Measurements from ENCODE around the gene ARMC6. TPM values are rescaled to one million over a fixed set of nuclear protein-coding genes. Genes with fewer than 3 reads are reported as not detected.

The ARMC6 gene
- polyA plus RNA-seq, 1 donor from 2014 or later, result 74.4 TPM

DNA sequence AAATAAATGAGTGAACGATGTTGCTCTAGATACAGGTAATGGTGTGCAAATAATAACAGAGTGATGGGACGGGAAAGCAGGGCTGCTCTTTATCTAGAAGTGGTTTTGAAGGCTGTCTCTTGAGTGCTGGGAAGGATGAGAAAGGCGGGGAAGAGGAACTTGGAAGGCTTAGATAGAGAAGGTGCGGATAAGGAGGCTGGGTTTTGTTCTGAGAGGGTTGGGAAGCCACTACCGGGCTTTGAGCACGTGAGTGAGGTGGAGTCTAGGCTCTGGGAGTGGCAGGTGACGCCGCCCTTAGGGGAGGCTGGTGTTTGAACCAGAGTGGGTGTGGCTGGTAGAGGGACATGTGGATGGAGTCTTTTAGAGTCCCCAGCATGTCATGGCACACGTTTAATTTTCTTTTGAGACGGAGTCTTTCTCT is 811 bp downstream of the ARMC6 start:
- H4K20me1 ChIP-seq (ENCODE audit: insufficient read depth), result no peaks in the 10 kb centered on the region
- H2AFZ ChIP-seq (ENCODE audit: low read depth, low read length), result peak overlapping the region; percentile 69
- H3K4me2 ChIP-seq (ENCODE audit: low read length), result peak overlapping the region; percentile 99
- no peaks in the 10 kb centered on the region for H3K9me3 ChIP-seq (ENCODE audit: low read length)
- H3K9me2 ChIP-seq (ENCODE audit: insufficient read depth, low read length), result no peaks in the 10 kb centered on the region
- H3K9ac ChIP-seq (ENCODE audit: low read length), result peak overlapping the region; percentile 95
- H3K4me3 ChIP-seq (ENCODE audit: low read length), result peak overlapping the region; percentile 88
- no peaks in the 10 kb centered on the region for H3F3A ChIP-seq (ENCODE audit: insufficient read depth, low read length, poor library complexity, severe bottlenecking)
- TF ChIP-seq EZH2 (IDR thresholded peaks at IDR 0.05; ENCODE audit: borderline replicate concordance, insufficient read depth, low read length, poor library complexity, severe bottlenecking), result no peak
- no peak for TF ChIP-seq TAF1 (IDR thresholded peaks at IDR 0.05; ENCODE audit: low read depth)
- no peak for TF ChIP-seq EP300 (conservative IDR thresholded peaks at IDR 0.05; ENCODE audit: poor library complexity, severe bottlenecking)
- no peak for TF ChIP-seq MXI1 (conservative IDR thresholded peaks at IDR 0.05; ENCODE audit: poor library complexity, severe bottlenecking)
- TF ChIP-seq, protein P1, sequence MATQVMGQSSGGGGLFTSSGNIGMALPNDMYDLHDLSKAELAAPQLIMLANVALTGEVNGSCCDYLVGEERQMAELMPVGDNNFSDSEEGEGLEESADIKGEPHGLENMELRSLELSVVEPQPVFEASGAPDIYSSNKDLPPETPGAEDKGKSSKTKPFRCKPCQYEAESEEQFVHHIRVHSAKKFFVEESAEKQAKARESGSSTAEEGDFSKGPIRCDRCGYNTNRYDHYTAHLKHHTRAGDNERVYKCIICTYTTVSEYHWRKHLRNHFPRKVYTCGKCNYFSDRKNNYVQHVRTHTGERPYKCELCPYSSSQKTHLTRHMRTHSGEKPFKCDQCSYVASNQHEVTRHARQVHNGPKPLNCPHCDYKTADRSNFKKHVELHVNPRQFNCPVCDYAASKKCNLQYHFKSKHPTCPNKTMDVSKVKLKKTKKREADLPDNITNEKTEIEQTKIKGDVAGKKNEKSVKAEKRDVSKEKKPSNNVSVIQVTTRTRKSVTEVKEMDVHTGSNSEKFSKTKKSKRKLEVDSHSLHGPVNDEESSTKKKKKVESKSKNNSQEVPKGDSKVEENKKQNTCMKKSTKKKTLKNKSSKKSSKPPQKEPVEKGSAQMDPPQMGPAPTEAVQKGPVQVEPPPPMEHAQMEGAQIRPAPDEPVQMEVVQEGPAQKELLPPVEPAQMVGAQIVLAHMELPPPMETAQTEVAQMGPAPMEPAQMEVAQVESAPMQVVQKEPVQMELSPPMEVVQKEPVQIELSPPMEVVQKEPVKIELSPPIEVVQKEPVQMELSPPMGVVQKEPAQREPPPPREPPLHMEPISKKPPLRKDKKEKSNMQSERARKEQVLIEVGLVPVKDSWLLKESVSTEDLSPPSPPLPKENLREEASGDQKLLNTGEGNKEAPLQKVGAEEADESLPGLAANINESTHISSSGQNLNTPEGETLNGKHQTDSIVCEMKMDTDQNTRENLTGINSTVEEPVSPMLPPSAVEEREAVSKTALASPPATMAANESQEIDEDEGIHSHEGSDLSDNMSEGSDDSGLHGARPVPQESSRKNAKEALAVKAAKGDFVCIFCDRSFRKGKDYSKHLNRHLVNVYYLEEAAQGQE (IDR thresholded peaks at IDR 0.05; ENCODE audit: borderline replicate concordance), result no peak
- peak overlapping the region; percentile 97 for H3K27ac ChIP-seq (ENCODE audit: low read length)
- no peaks in the 10 kb centered on the region for H3K36me3 ChIP-seq (ENCODE audit: insufficient read depth, low read length)
- H3K27me3 ChIP-seq (ENCODE audit: insufficient read depth, low read depth, low read length), result no peaks in the 10 kb centered on the region
- peaks cover 32% of the 10 kb centered on the region for H3K79me2 ChIP-seq (replicated peaks; ENCODE audit: insufficient read depth, low read length)

DNA sequence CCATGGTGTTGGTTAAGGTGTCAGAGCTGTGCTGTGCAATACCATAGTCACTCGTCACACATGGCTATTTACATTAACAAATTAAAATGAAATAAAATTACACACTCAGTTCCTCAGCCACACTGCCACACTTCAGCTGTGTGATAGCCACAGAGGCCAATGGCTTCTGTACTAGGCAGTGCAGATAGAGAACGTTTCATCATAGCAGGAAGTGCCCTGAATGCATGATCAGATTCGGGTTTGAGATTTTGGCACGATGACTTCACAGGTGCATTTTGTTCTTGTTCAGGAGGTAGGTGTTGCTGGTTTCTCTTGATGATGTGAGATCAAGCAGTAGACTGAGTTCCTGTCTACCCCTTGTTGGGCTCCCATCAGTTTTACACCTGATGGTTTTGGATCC is 6.5 kb downstream of the ARMC6 start:
- peaks cover 14% of the 10 kb centered on the region for H3K79me2 ChIP-seq (replicated peaks; ENCODE audit: insufficient read depth, low read length)
- no peak overlapping the region for H3K4me3 ChIP-seq (ENCODE audit: low read length)
- H3K36me3 ChIP-seq (ENCODE audit: insufficient read depth, low read length), result no peaks in the 10 kb centered on the region
- H3F3A ChIP-seq (ENCODE audit: insufficient read depth, low read length, poor library complexity, severe bottlenecking), result no peaks in the 10 kb centered on the region
- no peak overlapping the region for H3K4me2 ChIP-seq (ENCODE audit: low read length)
- no peak overlapping the region for H3K9ac ChIP-seq (ENCODE audit: low read length)
- no peak overlapping the region for H3K27ac ChIP-seq (ENCODE audit: low read length)
- no peaks in the 10 kb centered on the region for H3K9me2 ChIP-seq (ENCODE audit: insufficient read depth, low read length)
- H3K9me3 ChIP-seq (ENCODE audit: low read length), result no peaks in the 10 kb centered on the region
- no peaks in the 10 kb centered on the region for H3K27me3 ChIP-seq (ENCODE audit: insufficient read depth, low read depth, low read length)
- H2AFZ ChIP-seq (ENCODE audit: low read depth, low read length), result no peak overlapping the region
- no peak for TF ChIP-seq EZH2 (IDR thresholded peaks at IDR 0.05; ENCODE audit: borderline replicate concordance, insufficient read depth, low read length, poor library complexity, severe bottlenecking)
- TF ChIP-seq RAD21 (conservative IDR thresholded peaks at IDR 0.05), result no peak
- no peak for TF ChIP-seq POLR2AphosphoS5 (IDR thresholded peaks at IDR 0.05)
- TF ChIP-seq SMC3 (conservative IDR thresholded peaks at IDR 0.05; ENCODE audit: poor library complexity), result no peak
- TF ChIP-seq, protein P1 (IDR thresholded peaks at IDR 0.05; ENCODE audit: borderline replicate concordance), result no peak
- TF ChIP-seq, protein P2, sequence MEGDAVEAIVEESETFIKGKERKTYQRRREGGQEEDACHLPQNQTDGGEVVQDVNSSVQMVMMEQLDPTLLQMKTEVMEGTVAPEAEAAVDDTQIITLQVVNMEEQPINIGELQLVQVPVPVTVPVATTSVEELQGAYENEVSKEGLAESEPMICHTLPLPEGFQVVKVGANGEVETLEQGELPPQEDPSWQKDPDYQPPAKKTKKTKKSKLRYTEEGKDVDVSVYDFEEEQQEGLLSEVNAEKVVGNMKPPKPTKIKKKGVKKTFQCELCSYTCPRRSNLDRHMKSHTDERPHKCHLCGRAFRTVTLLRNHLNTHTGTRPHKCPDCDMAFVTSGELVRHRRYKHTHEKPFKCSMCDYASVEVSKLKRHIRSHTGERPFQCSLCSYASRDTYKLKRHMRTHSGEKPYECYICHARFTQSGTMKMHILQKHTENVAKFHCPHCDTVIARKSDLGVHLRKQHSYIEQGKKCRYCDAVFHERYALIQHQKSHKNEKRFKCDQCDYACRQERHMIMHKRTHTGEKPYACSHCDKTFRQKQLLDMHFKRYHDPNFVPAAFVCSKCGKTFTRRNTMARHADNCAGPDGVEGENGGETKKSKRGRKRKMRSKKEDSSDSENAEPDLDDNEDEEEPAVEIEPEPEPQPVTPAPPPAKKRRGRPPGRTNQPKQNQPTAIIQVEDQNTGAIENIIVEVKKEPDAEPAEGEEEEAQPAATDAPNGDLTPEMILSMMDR (IDR thresholded peaks at IDR 0.05; ENCODE audit: poor library complexity, severe bottlenecking), result no peak
- no peak for TF ChIP-seq MXI1 (conservative IDR thresholded peaks at IDR 0.05; ENCODE audit: poor library complexity, severe bottlenecking)
- no peak for TF ChIP-seq EP300 (conservative IDR thresholded peaks at IDR 0.05; ENCODE audit: poor library complexity, severe bottlenecking)
- TF ChIP-seq TAF1 (IDR thresholded peaks at IDR 0.05; ENCODE audit: low read depth), result no peak
- no peaks in the 10 kb centered on the region for H4K20me1 ChIP-seq (ENCODE audit: insufficient read depth)
